HG02981 (cell line): Measurements from ENCODE around the gene FAM110D.

ENCODE experiments used
- ATAC-seq: cut with Tn5 transposase; IDR thresholded peaks from one replicate; pipeline ENCODE4 v1.9.1; 2021; ENCODE audit warnings: mild to moderate bottlenecking, moderate library complexity; ENCODE audit not compliant: unreplicated experiment

Gene FAM110D

DNA sequence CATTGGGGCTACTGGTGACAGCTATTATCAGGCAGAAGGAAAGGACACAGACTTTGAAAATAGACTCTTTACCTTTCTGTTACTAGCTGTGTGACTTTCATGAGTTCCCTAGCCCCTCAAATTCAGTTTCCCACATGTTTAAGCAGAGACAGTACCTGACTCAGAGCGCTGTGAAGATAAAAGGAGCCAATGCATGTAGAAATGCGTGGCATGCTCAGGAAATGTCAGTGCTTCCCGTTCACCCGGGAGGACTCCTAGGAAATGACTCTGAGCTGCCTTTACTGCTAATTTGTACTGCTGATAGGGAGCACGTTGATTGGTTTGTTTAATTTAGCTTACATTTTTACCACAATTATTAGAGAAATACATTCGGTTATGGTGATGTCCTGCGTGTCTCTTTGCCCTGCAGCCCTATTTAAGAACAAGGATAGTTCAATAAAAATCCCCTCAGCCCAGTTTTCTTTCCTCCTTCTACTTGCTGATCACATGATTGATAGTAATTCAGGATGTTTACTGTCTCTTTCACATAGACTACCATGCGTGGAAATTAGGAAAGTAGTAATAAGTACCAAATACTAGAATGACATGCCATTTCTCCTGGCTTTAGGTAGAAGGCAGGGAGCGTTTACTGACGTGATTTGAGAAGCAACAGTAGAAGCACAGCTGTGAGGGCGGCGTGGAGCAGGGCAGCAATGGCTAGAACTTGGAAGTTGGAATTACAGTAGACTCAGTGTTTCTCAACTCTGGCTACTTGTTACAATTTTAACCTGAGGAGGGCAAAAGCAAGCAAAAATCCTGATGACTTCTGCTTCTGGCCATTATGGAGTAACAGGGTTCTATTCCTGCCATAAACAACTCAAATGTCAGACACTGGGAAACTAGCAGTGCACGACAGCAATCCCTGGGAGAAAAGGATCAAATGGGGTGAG, 31.4 kb upstream of the FAM110D start:
- no peak for ATAC-seq

DNA sequence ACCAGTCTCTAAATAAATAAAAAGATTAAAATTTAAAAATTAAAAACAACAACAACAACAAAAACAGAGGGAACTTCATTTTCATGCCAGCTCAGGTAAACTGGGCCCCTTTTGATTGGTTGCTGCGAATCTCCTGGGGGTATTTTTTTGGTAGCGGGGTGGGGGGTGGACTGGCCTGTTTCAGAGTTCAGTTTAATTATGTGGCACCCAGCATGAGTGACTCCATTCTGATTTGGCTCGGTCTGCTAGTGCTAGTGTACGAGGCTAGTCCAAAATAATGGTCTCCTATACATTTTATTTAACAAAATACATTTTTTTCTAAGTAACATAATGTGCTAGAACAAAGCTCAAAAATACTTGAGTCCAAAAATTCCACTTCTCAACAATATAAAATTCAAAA, 29.1 kb upstream of the FAM110D start:
- ATAC-seq: no peak

DNA sequence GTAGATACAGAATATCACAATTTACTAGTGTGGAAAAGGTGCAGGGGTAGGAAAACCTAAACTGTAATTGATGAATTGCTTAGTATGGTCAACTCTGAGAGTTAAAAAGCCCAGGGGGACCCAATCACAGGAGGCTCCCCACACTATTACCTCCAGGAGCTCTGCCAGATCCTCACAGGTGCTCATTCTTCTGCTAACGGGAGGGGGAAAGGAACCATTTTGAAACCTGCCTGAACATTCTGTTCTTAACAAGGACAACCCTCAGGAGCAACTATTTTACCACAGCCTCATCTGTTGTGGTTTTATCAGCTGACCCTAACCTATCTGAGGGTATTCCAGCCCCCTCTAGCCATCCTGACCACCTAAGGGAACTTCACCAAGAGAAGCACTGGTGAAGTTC, 28.2 kb upstream of the FAM110D start:
- no peak for ATAC-seq

DNA sequence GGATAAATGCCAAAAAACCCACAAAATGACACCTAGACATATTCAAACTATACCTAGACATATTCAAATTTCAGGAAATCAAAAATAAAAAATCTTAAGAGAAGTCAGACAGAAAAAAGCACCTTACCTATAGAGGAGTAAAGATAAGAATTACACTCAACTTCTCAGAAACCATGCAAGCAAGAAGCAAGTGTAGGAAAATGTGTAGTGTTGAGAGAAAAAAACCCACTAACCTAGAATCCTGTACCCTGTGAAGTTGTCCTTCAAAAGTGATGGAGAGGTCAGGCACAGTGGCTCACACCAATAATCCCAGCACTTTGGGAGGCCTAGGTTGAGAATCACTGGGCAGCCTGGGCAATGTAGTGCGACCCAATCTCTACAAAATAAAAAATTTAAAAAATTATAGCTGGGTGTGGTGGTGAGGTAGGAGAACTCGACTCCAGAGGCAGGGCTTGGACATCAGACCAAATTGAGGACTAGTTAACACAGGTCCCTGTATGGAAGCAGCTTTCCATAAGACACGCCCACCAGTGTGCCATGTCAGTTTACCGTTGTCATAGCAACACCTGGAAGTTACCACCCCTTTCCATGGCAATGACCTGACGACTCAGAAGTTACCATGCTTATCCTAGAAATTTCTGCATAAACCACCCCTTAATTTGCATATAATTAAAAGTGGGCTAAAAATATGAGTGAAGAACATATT, 26.6 kb upstream of the FAM110D start:
- no peak for ATAC-seq

DNA sequence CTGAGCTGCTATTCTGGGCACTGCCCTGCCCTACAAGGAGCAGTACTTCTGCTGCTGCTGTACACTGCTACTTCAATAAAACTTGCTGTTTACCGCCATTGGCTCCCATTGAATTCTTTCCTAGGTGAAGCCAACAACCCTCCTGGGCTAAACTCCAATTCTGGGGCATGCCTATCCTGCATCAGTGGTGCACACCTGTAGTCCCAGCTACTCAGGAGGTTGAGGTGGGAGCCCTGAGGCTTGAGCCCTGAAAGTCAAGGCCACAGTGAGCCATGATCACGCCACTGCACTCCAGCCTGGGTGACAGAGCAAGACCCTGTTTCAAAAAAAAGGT, 26.1 kb upstream of the FAM110D start:
- ATAC-seq: no peak

DNA sequence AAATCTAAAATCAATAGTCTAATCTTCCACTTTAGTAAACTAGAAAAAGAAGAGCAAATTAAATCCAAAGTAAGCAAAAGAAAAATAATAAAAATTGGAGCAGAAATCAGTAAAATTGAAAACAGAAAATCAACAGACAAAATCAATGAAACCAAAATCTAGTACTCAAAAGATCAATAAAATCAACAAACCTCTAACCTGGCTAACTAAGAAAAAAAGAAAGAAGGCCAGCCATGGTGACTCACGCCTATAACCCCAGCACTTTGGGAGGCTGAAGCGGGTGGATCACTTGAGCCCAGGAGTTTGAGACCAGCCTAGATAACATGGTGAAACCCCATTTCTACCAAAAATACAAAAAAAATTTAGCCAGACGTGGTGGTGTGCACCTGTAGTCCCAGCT, 24.4 kb upstream of the FAM110D start:
- ATAC-seq: no peak

DNA sequence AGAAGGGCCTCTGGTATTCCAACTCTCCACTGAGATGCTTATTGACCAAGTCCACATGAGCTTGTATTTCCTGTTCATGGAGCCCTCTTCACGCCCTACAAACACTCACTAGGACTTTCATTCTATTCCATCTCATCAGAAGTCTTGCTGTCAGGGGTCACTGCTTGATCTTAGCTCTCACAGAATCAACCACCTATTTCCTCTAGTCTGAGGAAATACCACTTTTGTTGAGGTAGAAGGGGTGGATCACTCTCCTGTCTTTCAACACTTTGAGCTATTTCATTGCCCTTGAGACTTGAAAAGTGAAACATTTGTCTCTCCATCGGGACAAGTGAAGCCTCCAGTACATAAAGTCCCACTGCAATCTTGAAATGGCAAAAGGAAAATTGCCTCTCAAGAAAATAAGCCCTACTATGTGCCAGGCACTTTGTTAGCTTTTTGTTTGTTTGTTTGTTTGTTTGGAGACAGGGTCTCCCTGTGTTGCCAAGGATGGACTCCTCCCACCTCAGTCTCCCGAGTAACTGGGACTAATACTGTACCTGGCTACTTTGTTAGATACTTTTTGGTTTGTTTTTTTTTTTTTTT, 19.8 kb upstream of the FAM110D start:
- ATAC-seq: no peak

DNA sequence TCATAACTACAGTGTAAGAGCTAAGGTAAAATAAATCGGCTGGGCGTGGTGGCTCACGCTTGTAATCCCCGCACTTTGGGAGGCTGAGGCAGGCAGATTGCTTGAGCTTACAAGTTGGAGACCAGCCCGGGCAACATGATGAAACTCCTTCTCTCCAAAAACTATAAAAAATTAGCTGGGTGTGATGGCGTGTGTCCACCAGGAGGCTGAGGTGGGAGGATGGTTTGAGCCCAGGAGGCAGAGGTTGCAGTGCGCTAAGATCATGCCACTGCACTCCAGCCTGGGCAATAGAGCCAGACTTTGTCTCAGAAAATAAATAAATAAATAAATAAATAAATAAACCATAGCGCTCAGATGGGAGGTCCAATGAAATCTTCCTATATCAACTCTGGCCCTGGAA, 16.7 kb upstream of the FAM110D start:
- ATAC-seq: no peak

DNA sequence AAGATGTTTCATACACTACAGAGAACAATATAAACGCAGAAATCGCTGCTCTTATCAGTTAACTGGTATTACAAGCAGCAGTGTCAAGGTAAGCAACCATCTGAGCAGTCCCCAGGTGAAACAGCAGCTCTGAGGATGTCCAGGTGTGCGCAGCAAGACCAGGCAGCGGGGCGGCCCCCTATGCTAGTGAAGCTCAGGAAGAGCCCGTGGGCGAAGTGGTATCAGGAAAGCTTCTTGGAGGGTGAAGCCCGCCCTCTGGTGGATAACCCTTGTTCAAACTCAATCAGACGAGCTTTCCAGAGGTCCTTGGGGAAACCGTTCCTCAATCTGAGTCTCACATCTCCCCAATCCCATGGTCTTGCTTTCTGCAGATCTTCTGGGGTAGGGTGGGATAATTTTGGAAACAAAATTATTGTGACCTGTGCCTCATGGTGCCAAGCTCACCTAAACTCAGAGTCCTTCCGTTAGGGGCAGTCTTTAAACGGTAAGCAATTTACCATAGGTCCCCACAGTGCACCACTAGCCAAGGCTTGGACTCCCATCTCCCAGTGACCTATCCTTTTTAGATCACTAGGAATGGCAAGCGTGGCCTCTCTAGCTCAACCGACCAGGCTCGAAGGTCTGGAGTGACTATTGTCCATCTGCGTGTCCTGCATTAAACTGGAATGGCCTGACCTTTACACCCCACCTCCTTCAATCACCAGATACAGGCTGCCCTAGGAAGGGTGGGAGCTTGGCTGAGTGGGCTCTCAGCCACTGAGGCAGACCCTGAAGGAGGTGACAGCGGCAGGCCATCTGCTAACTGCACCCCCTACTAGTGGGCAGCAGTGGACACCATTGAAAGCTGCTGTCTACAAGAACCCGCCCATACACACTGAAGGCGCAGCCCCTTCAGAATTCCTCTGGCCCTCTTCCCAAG, 13.6 kb upstream of the FAM110D start:
- no peak for ATAC-seq

DNA sequence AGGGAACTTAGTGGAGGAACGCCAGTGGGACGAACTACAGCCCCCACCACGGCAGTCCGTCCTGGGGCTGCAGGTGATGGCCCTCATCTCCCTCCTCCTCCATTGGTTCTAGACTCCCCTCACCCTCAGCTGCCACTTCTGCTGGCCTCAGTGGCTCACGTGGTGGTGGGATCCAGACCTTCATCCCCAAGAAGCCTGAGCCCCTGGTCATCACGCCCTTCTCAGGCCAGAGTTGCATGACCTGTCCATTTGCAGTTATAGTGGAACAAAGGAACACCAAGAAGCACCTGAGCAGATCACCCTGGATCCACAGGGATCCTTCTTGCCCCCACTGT, 13.0 kb upstream of the FAM110D start:
- ATAC-seq: no peak

DNA sequence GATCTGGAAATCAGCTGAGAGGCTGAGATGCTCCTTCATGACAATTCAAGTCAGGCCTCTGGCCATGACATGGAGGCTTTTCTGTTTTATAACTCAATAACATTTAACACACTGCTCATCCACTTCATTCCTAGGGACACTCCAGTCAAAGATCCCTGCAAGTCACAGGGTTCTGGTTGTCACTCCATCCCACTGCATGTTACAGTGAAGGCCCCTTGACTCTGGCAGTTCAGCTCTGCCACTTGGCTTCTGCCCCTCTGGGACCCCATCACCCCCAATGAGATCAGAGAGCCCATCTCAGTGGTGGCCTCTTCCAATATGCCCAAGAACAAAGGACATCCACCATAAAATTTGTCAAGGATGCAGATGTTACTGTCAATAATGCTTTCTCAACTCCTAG, 10.0 kb upstream of the FAM110D start:
- ATAC-seq: no peak

DNA sequence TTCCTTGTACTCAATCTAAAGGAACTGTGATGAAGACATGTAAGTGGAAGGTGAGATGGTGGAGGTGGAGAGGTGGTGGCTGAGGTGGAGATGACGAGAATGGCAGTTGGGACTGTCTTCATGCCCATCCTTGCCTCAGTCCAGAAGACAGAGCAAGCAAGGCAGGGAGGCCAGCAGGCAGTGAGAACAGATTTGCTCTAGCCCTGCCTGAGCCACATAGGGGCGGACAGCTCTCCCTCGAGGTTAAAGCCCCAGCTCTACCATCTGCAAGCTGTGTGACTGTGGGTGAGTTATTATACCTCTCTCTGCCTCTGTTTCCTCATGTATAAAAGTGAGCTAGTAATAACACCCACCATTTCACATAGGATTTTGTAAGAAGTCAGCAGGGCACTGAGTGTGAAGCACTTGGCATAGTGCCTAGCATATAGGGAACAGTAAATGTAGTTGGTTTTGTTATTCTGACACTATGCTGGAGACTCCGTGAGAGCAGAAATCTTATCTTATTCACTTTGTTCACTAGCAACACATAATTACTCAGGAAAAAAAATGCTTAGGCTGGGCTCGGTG, 4.8 kb upstream of the FAM110D start:
- no peak for ATAC-seq

DNA sequence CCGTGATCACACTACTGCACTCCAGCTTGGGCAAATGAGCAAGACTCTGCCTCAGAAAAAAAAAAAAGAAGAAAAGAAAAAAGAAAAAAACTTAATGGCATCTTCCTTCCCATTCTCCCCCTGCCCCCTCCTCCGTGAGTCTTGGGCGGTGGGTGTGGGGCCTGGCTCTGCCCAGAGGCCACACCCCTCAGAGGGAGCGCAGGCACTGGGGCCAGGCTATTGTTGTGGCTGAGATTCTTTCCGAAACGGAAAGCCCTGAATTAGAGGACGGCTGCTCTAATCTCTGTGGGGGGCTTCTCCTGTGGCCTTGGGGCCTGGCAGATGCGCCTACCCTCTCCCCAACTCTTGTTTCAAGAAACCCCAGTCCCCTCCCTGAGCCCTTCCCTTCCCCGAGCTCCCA, 4.1 kb upstream of the FAM110D start:
- no peak for ATAC-seq

DNA sequence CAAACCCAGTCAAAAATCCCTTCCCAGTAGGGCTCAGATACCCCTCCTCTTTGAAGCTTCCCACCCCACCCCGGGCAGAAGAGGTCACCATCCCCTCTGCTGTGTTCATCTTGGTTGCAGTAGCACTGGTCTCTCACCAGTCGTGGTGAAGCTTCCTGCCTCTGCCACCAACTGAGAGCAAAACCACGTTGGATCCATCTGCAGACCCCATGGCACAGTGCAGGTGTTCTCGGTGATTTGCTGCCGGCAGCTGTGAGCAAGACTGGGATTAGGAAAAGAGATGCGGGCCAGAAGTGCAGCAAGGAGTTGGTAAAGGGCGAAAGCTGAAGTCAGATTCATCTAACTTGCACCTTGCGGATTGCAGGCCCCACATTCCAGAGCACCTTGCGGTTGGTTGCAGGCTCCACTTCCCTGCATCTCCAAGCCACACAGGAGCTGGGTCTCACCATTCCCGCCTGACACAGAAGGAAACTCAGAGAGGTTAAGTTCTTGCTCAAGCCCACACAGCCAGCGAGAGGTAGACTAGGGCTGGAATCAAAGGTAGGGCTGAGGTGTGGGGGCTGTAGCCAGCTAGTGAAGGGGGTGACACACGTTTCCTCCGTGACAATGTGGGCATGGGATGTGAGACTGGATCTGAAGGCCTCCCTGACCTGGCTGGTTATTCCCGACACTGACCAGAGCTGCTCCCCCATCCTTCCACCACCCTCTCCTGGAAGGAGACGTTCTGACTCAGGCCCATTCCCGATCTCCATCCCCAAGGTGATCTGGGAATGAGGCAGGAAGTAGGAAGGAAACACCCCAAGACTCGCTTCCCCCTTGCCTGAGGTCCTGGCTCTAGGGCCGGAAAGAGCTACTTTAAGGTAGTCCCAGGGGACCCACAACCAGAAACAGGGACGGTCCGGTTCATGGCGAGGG, 3.3 kb upstream of the FAM110D start:
- no peak for ATAC-seq

DNA sequence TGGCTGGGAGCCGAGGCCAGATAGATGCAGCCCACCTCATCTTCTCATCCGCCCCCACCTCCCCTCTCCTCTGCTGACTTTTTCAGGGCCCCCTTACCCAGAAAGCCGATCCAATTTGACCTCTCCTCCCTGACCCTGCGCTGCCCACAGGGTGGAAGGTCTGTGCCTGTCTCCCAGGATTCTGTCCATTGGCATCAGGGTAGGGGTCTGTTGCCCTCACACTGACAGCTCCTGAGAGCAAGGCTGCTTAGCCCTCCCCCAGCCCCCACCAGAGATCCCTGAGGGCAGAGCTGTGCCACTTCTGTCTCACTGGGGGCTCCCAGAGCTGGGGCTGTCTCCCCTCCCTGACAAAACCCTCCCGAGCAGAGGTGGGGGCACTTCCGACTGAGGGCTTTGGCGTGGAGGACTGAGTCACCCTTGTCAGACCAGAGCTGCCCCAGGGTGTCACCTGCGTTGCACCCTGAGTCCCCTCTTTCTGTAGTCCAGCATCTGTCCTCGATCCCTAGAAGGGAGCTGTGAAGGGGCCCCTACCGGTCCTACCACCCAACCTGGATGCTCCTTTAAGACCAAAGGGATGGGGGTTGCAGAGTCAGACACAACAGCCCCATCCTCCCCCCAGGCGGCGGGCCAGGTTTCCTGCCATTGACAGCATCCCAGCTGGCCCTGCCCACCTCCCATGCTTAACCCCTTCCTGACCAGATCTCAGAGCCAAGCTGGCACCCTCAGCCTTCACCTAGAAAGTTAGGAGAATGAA, 2.4 kb upstream of the FAM110D start:
- no peak for ATAC-seq

DNA sequence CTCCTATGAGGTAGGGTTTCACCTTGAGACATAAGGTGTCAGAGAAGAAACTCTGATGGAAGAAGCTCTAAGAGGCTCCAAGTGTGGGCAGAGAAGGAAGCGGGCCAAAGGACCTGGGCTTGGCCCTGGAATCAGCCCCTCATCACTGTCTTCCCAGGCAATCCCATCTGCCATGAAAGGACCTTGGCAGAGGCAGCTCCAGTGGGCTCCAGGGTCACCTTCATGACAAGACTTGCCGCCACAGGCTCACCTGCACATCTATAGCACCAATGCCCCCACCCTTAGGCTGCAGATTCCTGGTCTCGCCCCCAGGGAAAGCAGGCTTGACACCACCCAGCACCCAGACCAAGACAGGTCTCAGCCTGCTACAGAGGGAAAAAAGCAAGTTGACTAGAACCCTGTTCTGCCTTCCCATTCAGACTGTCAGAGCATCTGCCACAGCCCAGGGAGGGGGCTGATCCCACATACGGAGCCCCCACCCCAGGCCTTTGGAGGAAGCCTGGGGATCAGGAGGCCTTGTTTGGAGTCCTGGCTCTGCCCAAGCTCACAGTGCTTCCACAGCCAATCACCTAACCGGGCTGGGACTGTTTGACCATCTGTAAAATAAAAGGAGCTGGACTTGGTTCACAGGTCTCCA, 490 bp upstream of the FAM110D start:
- no peak for ATAC-seq

DNA sequence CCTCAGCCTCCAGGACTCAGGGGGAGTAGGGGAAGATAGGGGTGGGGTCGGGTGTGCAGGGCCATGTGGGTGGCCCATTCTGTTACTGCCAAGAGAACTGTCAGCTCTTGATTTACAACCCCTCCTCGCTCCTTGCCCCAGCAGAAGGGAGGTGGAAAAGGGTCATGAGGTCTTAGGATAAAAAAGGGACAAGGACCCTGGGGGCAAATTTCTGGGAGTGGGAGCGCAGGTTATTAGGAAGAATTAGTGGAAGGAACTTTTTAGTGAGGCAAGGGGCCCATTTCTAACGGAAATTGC, 812 bp downstream of the FAM110D start:
- ATAC-seq: no peak

DNA sequence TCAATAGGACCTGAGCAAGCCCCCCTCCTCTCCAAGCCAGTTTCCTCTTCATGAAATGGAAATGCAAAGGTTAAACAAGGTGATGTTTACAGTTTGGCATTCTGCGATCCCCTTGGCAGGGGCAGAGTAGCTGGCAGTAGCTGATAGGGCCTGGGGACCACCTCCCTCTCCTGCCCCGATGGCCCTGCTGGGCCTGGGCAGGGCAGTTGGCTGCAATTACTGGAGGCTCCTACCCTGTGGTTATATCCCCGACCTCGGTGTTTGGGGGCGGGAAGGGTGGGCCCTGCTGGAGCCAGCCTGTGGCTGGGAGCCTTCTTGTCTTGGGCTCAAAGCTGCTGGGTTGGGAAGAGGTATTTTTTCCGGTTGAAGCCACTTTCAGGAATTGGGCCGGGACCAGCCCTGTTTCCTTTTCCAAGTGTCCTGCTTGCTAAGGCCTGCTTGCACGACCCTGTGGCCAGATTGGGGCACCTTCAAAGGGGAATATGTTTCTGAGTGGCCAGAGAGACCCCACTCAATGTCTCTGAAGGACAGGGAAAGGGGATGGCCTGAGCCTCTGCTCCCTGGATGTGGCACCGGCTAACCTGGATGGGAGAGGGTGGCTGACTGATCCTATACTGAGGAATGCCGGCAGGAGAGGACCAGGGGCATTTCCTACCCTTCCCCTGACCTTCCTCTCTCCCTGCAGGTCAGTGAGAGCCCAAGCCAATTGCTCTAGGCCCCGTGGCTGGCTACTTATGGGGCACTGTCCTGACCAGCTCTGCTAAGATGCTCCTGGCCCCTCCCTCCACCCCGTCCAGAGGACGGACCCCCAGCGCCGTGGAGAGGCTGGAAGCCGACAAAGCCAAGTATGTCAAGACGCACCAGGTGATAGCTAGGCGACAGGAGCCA, 1.9 kb downstream of the FAM110D start:
- no peak for ATAC-seq
